ENCODE results near the gene AGPAT4.

GRCh38 chr6:161238500-161238899 lies 35.4 kb downstream of the AGPAT4 start:
- TF ChIP-seq CTCF (IDR thresholded peaks at IDR 0.05) = no peak
- no peak for TF ChIP-seq EZH2 (IDR thresholded peaks at IDR 0.05; ENCODE audit: borderline replicate concordance, insufficient read depth, low read depth, low read length, poor library complexity, severe bottlenecking)

Measured in B cell (primary cell).